H9 (cell line): ENCODE measurements around the gene PDE4A. TPM values are rescaled to one million over a fixed set of nuclear protein-coding genes. Genes with fewer than 3 reads are reported as not detected.

ENCODE experiments used
- DNase-seq: peaks from one replicate; pipeline ENCODE4 v3.0.0-alpha.2; 2017
- H2AFZ ChIP-seq: one replicate; pipeline ENCODE4 v1.6.1; 2013; ENCODE audit warnings: mild to moderate bottlenecking, low read length, control low read depth, moderate library complexity
- H2AK5ac ChIP-seq: 2 replicates; pipeline ENCODE4 v1.6.1; 2013; ENCODE audit warnings: low read length, control low read depth, mixed read lengths; ENCODE audit not compliant: insufficient read length
- H2BK120ac ChIP-seq: one replicate; pipeline ENCODE4 v1.6.1; 2013; ENCODE audit warnings: low read depth, mild to moderate bottlenecking, low read length, control low read depth, inconsistent platforms; ENCODE audit not compliant: poor library complexity, severe bottlenecking
- H2BK12ac ChIP-seq: 2 replicates; pipeline ENCODE4 v1.6.1; 2013; ENCODE audit warnings: low read length, control low read depth, mixed read lengths, low read depth; ENCODE audit not compliant: insufficient read length
- H2BK15ac ChIP-seq: 2 replicates; pipeline ENCODE4 v1.6.1; 2013; ENCODE audit warnings: low read depth, low read length, control low read depth
- H2BK20ac ChIP-seq: one replicate; pipeline ENCODE4 v1.6.1; 2013; ENCODE audit warnings: low read depth, mild to moderate bottlenecking, low read length, control low read depth, inconsistent platforms; ENCODE audit not compliant: poor library complexity, severe bottlenecking
- H2BK5ac ChIP-seq: 2 replicates; pipeline ENCODE4 v1.6.1; 2013; ENCODE audit warnings: low read length, control low read depth, mixed read lengths; ENCODE audit not compliant: insufficient read length
- H3K14ac ChIP-seq: 2 replicates; pipeline ENCODE4 v1.6.1; 2013; ENCODE audit warnings: low read length, control low read depth; ENCODE audit not compliant: insufficient read depth
- H3K18ac ChIP-seq: 2 replicates; pipeline ENCODE4 v1.6.1; 2013; ENCODE audit warnings: low read depth, mild to moderate bottlenecking, mixed read lengths, low read length, control low read depth; ENCODE audit not compliant: insufficient read length
- H3K23ac ChIP-seq: 2 replicates; pipeline ENCODE4 v1.6.1; 2013; ENCODE audit warnings: low read length, control low read depth, mixed read lengths, low read depth; ENCODE audit not compliant: insufficient read length
- H3K23me2 ChIP-seq: 2 replicates; pipeline ENCODE4 v1.6.1; 2013; ENCODE audit warnings: low read depth, mild to moderate bottlenecking, mixed read lengths, low read length, control low read depth; ENCODE audit not compliant: insufficient read length, poor library complexity, severe bottlenecking
- H3K27ac ChIP-seq: 2 replicates; pipeline ENCODE4 v1.5.1; 2013; ENCODE audit warnings: low read length, control low read depth, mixed read lengths, low read depth; ENCODE audit not compliant: insufficient read length
- H3K27me3 ChIP-seq: 2 replicates; pipeline ENCODE4 v1.6.1; 2013; ENCODE audit warnings: low read length, control low read depth, inconsistent platforms; ENCODE audit not compliant: insufficient read depth
- H3K4ac ChIP-seq: 2 replicates; pipeline ENCODE4 v1.6.1; 2013; ENCODE audit warnings: low read depth, mild to moderate bottlenecking, control low read depth, inconsistent platforms, low read length, moderate library complexity
- H3K4me1 ChIP-seq: 2 replicates; pipeline ENCODE4 v1.6.1; 2013; ENCODE audit warnings: low read length, control low read depth, inconsistent platforms; ENCODE audit not compliant: insufficient read depth
- H3K4me2 ChIP-seq: 2 replicates; pipeline ENCODE4 v1.6.1; 2013; ENCODE audit warnings: low read length, control low read depth, mixed read lengths; ENCODE audit not compliant: insufficient read length, insufficient read depth
- H3K56ac ChIP-seq: 2 replicates; pipeline ENCODE4 v1.6.1; 2013; ENCODE audit warnings: low read depth, mild to moderate bottlenecking, mixed read lengths, low read length, control low read depth; ENCODE audit not compliant: insufficient read length
- H3K79me1 ChIP-seq: 2 replicates; pipeline ENCODE4 v1.6.1; 2013; ENCODE audit warnings: low read depth, mild to moderate bottlenecking, moderate library complexity, low read length, control low read depth, inconsistent platforms; ENCODE audit not compliant: insufficient read depth, poor library complexity, severe bottlenecking
- H3K79me2 ChIP-seq: 2 replicates; pipeline ENCODE4 v1.6.1; 2013; ENCODE audit warnings: low read length, control low read depth, inconsistent platforms; ENCODE audit not compliant: insufficient read depth
- H3K9ac ChIP-seq: 2 replicates; pipeline ENCODE4 v1.6.1; 2013; ENCODE audit warnings: low read length, control low read depth, mixed read lengths; ENCODE audit not compliant: insufficient read length; ENCODE audit errors: extremely low read depth
- H3K9me3 ChIP-seq: one replicate; pipeline ENCODE4 v1.6.1; 2013; ENCODE audit warnings: low read depth, low read length, inconsistent platforms; ENCODE audit not compliant: control insufficient read depth
- H3T11ph ChIP-seq: one replicate; pipeline ENCODE4 v1.6.1; 2013; ENCODE audit warnings: mild to moderate bottlenecking, low read length, control low read depth, inconsistent platforms
- H4K20me1 ChIP-seq: one replicate; pipeline ENCODE4 v1.6.1; 2013; ENCODE audit not compliant: control insufficient read depth, insufficient read length, insufficient read depth
- H4K5ac ChIP-seq: 2 replicates; pipeline ENCODE4 v1.6.1; 2013; ENCODE audit warnings: low read depth, mild to moderate bottlenecking, mixed read lengths, low read length, control low read depth; ENCODE audit not compliant: insufficient read length
- H4K8ac ChIP-seq: replicated peaks from 2 replicates; pipeline ENCODE4 v1.6.1; 2013; ENCODE audit warnings: low read length, control low read depth, mixed read lengths, low read depth; ENCODE audit not compliant: insufficient read length
- H4K91ac ChIP-seq: 2 replicates; pipeline ENCODE4 v1.6.1; 2013; ENCODE audit warnings: low read depth, mild to moderate bottlenecking, moderate library complexity, mixed read lengths, low read length, control low read depth; ENCODE audit not compliant: insufficient read length
- H3K27ac Mint-ChIP-seq, 3 experiments: 2 replicates in 2 of 3; 3 replicates in 1 of 3; pipeline ENCODE4 v1.8.0; 2020 to 2021; ENCODE audit warnings: mixed read lengths in 3 of 3, mild to moderate bottlenecking in 1 of 3, moderate library complexity in 1 of 3
- H3K27me3 Mint-ChIP-seq: 2 replicates; pipeline ENCODE4 v1.8.0; 2021; ENCODE audit warnings: low read depth, mild to moderate bottlenecking, moderate library complexity, mixed read lengths
- H3K36me3 Mint-ChIP-seq, 3 experiments: 2 replicates in 2 of 3; 3 replicates in 1 of 3; pipeline ENCODE4 v1.8.0; 2020 to 2021; ENCODE audit warnings: low read depth in 3 of 3, mixed read lengths in 3 of 3; ENCODE audit not compliant: insufficient read depth in 1 of 3
- H3K4me1 Mint-ChIP-seq, 2 experiments: 2 replicates each; pipeline ENCODE4 v1.8.0; 2020; ENCODE audit warnings: mixed read lengths in 2 of 2
- H3K4me3 Mint-ChIP-seq, 2 experiments: 2 replicates in 1 of 2; 3 replicates in 1 of 2; pipeline ENCODE4 v1.8.0; 2020 to 2021; ENCODE audit warnings: mild to moderate bottlenecking in 2 of 2, mixed read lengths in 2 of 2, moderate library complexity in 1 of 2
- H3K9me3 Mint-ChIP-seq, 2 experiments: 2 replicates in 1 of 2; 3 replicates in 1 of 2; pipeline ENCODE4 v1.8.0; 2020; ENCODE audit warnings: mild to moderate bottlenecking in 2 of 2, mixed read lengths in 2 of 2, moderate library complexity in 1 of 2
- WGBS: extraction: QIAGEN DNeasy Blood & Tissue Kit; methylation state at CpG from one replicate; pipeline ENCODE4 v1.1.7; 2013; ENCODE audit warnings: missing lambda C conversion rate, low lambda C conversion rate, mixed read lengths; ENCODE audit not compliant: insufficient read length; ENCODE audit errors: extremely low coverage; 5-methylcytosine and 5-hydroxymethylcytosine counted together
- total RNA-seq: library from RNA; stranded (reverse); gene quantifications from 2 replicates; pipeline ENCODE4 v1.2.1, GENCODE V29; 2021
- TF ChIP-seq, protein P1 (sequence below): fragments of 200-600 bp; sonication (generic); conservative IDR thresholded peaks from 3 replicates; pipeline ENCODE4 v1.8.0; 2021; ENCODE audit warnings: antibody characterized with exemption, mild to moderate bottlenecking

Gene PDE4A
- total RNA-seq, 1 experiment from 2014 or later: 8.5 TPM

- H2BK15ac ChIP-seq: no peak overlapping the region
- no peak overlapping the region for H3K23ac ChIP-seq
- no peak overlapping the region for H3K4me3 Mint-ChIP-seq
- peaks cover 2 to 8% of the 10 kb centered on the region in 2 experiments; a peak in 3 of 4 replicates for H3K4me1 Mint-ChIP-seq
- H2BK20ac ChIP-seq: no peak overlapping the region
- H3K9me3 ChIP-seq: no peaks in the 10 kb centered on the region
- no peak overlapping the region for H3K4ac ChIP-seq
- H3K18ac ChIP-seq: no peak overlapping the region
- TF ChIP-seq, protein P1, sequence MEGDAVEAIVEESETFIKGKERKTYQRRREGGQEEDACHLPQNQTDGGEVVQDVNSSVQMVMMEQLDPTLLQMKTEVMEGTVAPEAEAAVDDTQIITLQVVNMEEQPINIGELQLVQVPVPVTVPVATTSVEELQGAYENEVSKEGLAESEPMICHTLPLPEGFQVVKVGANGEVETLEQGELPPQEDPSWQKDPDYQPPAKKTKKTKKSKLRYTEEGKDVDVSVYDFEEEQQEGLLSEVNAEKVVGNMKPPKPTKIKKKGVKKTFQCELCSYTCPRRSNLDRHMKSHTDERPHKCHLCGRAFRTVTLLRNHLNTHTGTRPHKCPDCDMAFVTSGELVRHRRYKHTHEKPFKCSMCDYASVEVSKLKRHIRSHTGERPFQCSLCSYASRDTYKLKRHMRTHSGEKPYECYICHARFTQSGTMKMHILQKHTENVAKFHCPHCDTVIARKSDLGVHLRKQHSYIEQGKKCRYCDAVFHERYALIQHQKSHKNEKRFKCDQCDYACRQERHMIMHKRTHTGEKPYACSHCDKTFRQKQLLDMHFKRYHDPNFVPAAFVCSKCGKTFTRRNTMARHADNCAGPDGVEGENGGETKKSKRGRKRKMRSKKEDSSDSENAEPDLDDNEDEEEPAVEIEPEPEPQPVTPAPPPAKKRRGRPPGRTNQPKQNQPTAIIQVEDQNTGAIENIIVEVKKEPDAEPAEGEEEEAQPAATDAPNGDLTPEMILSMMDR: no peak
- DNase-seq: no peak
- H3K36me3 Mint-ChIP-seq: no peaks in the 10 kb centered on the region; a peak in 1 of 7 replicates
- no peaks in the 10 kb centered on the region for H3K23me2 ChIP-seq
- no peak overlapping the region for H3T11ph ChIP-seq
- no peak overlapping the region for H3K14ac ChIP-seq
- H2BK5ac ChIP-seq: no peak overlapping the region
- no peaks in the 10 kb centered on the region for H3K4me1 ChIP-seq
- H3K27me3 Mint-ChIP-seq: peaks cover 15% of the 10 kb centered on the region
- no peak overlapping the region for H3K4me2 ChIP-seq
- WGBS: no CpG with 5 or more reads among the region's 6 CpGs
- no peak overlapping the region for H2AK5ac ChIP-seq
- no peak overlapping the region for H2BK12ac ChIP-seq
- peaks cover 3% of the 10 kb centered on the region; the same call in 1 of the 2 replicates for H3K27me3 ChIP-seq
- H4K91ac ChIP-seq: no peak overlapping the region
- H4K20me1 ChIP-seq: no peaks in the 10 kb centered on the region
- no peak overlapping the region for H2AFZ ChIP-seq
- no peak overlapping the region for H3K27ac Mint-ChIP-seq
- H2BK120ac ChIP-seq: no peak overlapping the region
- H3K27ac ChIP-seq: no peak overlapping the region
- no peak overlapping the region for H3K56ac ChIP-seq
- no peaks in the 10 kb centered on the region for H3K79me1 ChIP-seq
- H4K8ac ChIP-seq: no peak overlapping the region
- no peak overlapping the region for H4K5ac ChIP-seq
- no peaks in the 10 kb centered on the region for H3K79me2 ChIP-seq
- peaks cover 0 to 2% of the 10 kb centered on the region in 2 experiments; a peak in 1 of 5 replicates for H3K9me3 Mint-ChIP-seq
- H3K9ac ChIP-seq: no peak overlapping the region
Observed at GRCh38 chr19:10474962-10475451, 54.7 kb downstream of the PDE4A start.
